HFF-Myc (cell line): ENCODE results near the gene GAS2.

Experiments used
- DNase-seq: peaks from one replicate; pipeline ENCODE4 v3.0.0-alpha.2; 2011; ENCODE audit warnings: low read depth; ENCODE audit errors: extremely low read depth
- H3K4me3 ChIP-seq: replicated peaks from 2 replicates; pipeline ENCODE4 v1.5.1; 2011; ENCODE audit warnings: low read depth, mild to moderate bottlenecking, control low read depth, low read length
- TF ChIP-seq, protein P1 (sequence below): IDR thresholded peaks from 2 replicates; pipeline ENCODE4 v1.5.1; 2012; ENCODE audit warnings: mild to moderate bottlenecking, low read depth, low read length, control low read depth; ENCODE audit errors: missing control alignments

The GAS2 gene

GRCh38 chr11:22807855-22808570 is 141.6 kb downstream of the GAS2 start:
- H3K4me3 ChIP-seq, result no peak overlapping the region
- DNase-seq, result no peak
- TF ChIP-seq, protein P1, sequence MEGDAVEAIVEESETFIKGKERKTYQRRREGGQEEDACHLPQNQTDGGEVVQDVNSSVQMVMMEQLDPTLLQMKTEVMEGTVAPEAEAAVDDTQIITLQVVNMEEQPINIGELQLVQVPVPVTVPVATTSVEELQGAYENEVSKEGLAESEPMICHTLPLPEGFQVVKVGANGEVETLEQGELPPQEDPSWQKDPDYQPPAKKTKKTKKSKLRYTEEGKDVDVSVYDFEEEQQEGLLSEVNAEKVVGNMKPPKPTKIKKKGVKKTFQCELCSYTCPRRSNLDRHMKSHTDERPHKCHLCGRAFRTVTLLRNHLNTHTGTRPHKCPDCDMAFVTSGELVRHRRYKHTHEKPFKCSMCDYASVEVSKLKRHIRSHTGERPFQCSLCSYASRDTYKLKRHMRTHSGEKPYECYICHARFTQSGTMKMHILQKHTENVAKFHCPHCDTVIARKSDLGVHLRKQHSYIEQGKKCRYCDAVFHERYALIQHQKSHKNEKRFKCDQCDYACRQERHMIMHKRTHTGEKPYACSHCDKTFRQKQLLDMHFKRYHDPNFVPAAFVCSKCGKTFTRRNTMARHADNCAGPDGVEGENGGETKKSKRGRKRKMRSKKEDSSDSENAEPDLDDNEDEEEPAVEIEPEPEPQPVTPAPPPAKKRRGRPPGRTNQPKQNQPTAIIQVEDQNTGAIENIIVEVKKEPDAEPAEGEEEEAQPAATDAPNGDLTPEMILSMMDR, result no peak

- TF ChIP-seq, protein P1, result no peak
- H3K4me3 ChIP-seq, result no peak overlapping the region
- DNase-seq, result no peak
These were observed 142.3 kb downstream of the GAS2 start for GRCh38 chr11:22808571-22809197.

GRCh38 chr11:22809893-22810292 is 143.5 kb downstream of the GAS2 start:
- TF ChIP-seq, protein P1, result no peak
- no peak overlapping the region for H3K4me3 ChIP-seq
- DNase-seq, result no peak

- TF ChIP-seq, protein P1, result no peak
- no peak for DNase-seq
- H3K4me3 ChIP-seq, result no peak overlapping the region
These were observed 155.8 kb downstream of the GAS2 start for GRCh38 chr11:22822203-22822602.

GRCh38 chr11:22828373-22828772 is 162.0 kb downstream of the GAS2 start:
- TF ChIP-seq, protein P1, result no peak
- H3K4me3 ChIP-seq, result peak overlapping the region; percentile 86
- DNase-seq, result no peak

DNA sequence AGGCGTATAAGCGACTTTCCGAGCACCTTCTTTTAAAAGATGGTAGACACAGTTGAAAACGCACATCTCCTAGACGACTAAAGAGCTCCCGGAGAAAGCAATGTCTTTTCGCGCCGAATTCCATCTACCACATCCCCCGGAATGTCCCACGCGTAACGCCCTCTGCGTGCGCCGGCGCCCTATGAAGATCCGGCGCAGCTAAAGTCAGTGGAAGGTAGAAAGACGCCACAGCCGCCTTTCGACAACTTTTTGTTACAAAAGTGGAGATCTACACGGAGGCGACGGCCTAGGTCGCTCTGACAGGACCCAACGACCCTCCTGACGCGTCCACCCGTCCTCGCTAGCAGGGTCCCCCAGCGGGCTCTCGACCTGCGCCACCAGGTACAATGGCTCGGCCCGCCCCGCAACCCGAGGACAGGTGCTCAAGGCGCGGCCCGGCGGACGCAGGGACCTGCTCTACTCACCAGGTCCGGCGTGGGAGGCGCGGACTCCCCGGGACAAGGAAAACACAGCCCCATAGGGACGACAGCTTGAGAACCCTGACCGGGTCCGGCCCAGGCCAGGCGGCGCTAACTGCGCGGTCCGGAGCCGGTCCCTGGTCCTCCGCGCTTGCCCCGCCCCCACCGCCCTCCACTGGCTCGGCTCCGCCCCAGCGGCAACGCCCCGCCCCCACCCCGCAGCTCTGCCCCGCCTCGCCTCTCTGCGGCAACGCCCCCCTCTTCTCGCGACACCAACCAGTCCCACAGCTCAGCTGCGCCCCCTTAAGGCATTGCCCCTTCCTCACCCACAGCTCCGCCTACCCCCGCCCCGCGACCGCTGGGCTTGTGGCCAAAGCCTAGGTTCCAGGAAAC is 163.0 kb downstream of the GAS2 start, which contains the start of gene SVIP:
SVIP (minus strand) TSS at position 571 of the 851 bp plus-strand sequence; CDS start at position 518, 53 bp downstream.
- peak; percentile 82 for DNase-seq
- peak within 1 kb of the TSS; percentile 86 for H3K4me3 ChIP-seq
- TF ChIP-seq, protein P1, result peak; percentile 70
